ENCODE measurements around the gene PGGT1B.
"Not testable (repeated sequence)": the region's sequence is repeated elsewhere in the genome, so short reads cannot be mapped to it uniquely, and the experiment has no call there.

PGGT1B gene

DNA sequence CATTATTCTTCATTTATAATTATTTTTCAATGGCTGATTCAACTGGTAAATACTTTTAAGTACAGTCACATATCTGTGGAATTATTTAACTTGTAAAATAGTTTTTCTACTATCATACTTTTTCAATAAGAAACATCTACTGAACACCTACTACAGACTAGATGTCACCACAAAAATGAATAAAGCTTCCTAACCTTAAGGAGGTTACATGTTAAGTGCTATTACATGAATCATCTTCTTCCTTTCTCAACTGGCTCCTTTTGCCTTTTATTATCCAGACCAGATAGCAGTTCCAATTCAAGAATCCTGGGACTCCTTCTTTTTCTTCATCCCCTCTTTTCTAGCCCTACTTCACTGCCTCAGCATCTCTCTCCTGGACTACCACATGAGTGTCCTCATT is 4.7 kb downstream of the PGGT1B start:
- DNase-seq: no peak

- not testable (repeated sequence) for DNase-seq
These were observed 13.3 kb downstream of the PGGT1B start for GRCh38 chr5:115249379-115249778.

GRCh38 chr5:115246361-115246991 is 16.2 kb downstream of the PGGT1B start:
- DNase-seq: no peak

- DNase-seq: no peak
These were observed 19.3 kb downstream of the PGGT1B start for GRCh38 chr5:115243412-115243811.

- no peak for DNase-seq
These were observed 20.6 kb downstream of the PGGT1B start for GRCh38 chr5:115241881-115242642.

DNA sequence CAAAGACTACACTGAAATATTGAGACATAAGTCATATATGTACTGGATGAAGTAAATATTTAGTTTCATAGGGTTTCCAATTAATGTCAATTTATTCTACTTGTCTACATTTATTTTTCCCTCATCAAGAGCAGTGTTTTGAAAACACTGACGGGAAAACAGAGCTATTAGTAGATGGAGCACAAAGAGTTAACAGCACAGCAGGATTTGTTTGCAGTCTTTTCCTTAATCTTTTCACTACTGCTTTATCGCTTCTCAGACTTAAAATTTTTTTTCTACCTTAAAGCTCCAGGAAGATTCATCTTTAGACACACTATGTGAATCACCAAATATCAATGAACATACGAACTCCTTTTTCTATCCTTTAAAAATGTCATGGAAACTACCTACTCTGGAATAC is 25.6 kb downstream of the PGGT1B start:
- DNase-seq: no peak

DNA sequence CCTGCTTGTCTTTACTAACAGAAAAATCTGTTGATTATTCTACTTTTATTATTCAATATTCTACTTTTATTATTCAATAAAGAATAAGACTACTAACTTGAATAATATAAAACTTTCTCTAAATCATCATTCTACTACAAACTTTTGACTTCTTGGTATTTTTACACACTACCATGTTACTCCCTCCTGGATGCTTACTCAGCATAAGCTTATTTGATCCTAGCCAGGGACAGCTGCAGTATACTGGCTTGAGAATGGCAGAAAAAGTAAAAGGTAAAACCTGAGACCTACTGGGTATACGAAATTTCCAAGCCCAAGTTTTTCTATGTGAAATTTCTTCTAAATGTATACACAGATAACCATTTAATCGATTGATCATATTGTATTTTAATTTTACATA is 26.1 kb downstream of the PGGT1B start:
- DNase-seq: no peak

GRCh38 chr5:115231598-115231997 is 31.1 kb downstream of the PGGT1B start:
- DNase-seq: no peak

GRCh38 chr5:115229606-115230005 is 33.1 kb downstream of the PGGT1B start:
- no peak for DNase-seq

- DNase-seq: no peak
These were observed 35.4 kb downstream of the PGGT1B start for GRCh38 chr5:115227281-115227680.

DNA sequence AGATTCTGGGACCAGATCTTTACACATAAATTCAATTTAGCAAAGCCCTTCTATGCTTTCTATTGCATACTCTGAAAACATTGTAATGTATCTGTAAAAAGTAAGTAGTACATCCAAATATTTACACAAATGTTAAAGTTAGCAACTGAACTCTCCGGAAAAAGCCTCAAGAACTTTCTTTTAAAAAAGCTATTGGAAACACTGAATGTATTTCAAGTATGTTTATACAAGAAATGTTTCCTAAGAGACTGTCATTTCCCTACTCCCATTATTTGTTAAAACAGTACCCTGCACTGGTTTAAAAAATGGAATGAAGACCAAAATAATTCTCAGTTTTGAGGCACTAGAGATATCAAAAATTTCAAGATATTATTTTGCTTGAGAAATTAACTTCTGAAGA is 48.1 kb downstream of the PGGT1B start:
- no peak for DNase-seq

- no peak for DNase-seq
These were observed 53.4 kb downstream of the PGGT1B start for GRCh38 chr5:115209279-115209678.

GRCh38 chr5:115202952-115203351 is 59.7 kb downstream of the PGGT1B start:
- DNase-seq: no peak

GRCh38 chr5:115196161-115196560 is 66.5 kb downstream of the PGGT1B start:
- no peak for DNase-seq

GRCh38 chr5:115194676-115195075 is 68.0 kb downstream of the PGGT1B start:
- no peak for DNase-seq

GRCh38 chr5:115193295-115193694 is 69.4 kb downstream of the PGGT1B start:
- DNase-seq: no peak

- DNase-seq: no peak
These were observed 70.6 kb downstream of the PGGT1B start for GRCh38 chr5:115192098-115192497.

DNA sequence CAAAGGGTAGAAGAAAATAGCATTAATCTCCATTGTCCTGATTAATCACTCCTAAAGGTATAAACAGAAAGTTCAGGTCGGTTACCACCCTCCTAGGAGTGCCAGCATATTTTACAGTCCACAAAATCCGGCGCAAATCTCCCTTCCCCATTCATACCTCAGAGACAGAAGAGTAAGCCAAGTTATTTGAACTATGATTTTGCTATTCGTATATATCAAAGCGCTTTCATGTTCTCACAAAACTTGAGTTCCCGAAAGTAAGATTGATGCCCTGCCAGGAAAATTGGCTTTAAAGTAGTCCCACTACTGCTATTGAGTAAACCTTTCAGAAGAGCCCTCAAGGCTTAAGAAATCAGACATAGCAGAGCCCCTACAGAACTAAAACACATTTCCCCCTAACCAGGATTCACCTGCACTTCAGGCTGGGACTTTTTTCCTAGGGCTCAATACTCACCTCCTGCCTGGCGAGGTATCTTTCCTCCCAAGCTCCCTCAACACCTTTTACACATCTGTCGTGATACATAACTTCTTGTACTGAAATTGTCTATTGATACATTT is 71.1 kb downstream of the PGGT1B start:
- no peak for DNase-seq

DNA sequence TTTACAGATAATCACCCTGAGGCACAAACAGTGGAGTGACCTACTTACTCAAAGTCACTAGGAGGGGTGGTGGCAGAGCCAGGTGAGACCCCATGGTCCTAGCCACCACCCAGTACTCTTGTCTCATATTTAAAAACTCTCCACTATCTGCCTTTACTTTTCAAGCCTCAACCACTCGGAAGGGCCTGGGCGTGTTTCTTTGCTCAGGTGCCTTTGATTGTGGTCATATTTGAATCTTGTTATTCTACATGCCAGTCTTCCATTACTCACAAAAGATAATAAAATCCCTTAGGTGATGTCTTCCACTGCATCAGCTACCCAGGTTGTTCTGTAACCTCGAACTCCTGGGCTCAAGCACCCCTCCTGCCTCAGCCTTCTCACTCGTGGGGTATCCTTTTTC is 72.3 kb downstream of the PGGT1B start:
- no peak for DNase-seq

GRCh38 chr5:115189866-115190265 is 72.8 kb downstream of the PGGT1B start:
- no peak for DNase-seq

GRCh38 chr5:115186794-115187193 is 75.9 kb downstream of the PGGT1B start:
- no peak for DNase-seq

DNA sequence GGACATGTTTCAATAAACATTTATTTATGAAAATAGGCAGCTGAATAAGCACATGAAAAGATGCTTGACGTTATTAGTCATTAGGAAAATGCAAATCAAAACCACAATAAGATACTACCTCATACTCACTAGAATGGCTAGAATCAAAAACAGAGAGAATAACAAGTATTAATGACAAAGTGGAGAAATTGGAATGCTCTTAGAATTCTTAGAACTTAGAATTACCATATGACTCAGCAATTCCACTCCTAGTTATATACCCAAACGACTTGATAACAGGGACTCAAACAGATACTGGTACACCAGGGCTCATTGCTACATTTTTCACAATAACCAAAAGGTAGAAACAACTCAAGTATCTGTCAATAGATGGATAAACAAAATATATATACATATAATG is 77.9 kb downstream of the PGGT1B start:
- DNase-seq: no peak

DNA sequence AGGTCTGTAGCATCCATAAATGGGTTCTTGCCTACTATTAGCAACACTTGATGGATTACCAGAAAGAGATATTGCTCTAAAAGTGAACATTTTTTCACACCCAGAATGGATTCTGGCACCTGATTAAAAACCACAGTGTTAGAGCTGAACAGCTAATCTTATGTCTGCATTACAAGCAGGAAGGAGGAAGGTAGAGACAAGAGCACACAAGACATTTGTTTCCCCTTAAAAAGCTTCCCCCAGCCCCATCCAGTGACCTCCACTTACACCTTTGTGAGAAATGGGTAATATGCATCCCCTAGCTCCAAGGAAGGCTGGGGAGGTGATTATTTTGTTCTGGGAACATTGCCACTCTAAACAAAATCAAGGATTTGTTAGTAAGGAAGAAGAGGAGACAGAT is 80.9 kb downstream of the PGGT1B start:
- no peak for DNase-seq

DNA sequence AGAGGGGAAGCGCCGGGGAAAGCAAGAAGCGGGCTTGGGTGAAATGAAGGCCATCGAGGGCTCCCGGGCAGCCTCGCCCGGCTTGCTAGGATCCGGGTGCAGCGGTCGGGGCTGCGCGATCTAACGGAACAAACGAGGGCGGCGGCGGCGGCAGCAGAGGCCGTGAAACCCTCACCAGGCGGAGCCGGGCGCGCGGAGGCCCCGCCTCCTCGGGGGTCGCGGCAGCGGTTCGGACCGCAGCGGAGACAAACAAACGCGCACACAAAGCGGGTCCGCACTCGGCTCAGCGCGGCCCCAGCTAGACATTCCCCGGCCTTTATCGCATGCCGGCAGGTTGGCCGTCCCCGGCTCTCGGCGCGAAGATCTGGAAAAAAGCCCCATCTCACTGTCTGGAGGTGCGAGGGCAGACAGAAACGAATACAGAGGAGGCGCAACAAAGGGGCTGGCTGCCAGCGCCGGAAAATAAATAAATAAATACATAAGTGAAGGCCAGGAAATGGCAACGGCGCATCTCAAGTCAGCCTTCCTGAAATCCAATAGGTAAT is 82.4 kb downstream of the PGGT1B start:
- DNase-seq: peak; percentile 9

Data from COR-L47 (cell line).